GM19043 (cell line): Measurements from ENCODE around the gene SYNE4.
"Not testable (repeated sequence)": the region's sequence is repeated elsewhere in the genome, so short reads cannot be mapped to it uniquely, and the experiment has no call there.

Experiments used
- ATAC-seq: cut with Tn5 transposase; IDR thresholded peaks from one replicate; pipeline ENCODE4 v1.9.1; 2021; ENCODE audit warnings: low read depth; ENCODE audit not compliant: unreplicated experiment

Gene SYNE4

GRCh38 chr19:36008336-36008978 lies at the start of gene SYNE4:
SYNE4 (minus strand) TSS chr19:36008813; CDS start chr19:36008681, 132 bp downstream.
- no peak for ATAC-seq

GRCh38 chr19:36054733-36055686 lies 46.4 kb upstream of the SYNE4 start, which contains the start of gene WDR62:
WDR62 (plus strand) TSS chr19:36054897; CDS start chr19:36054972, 75 bp downstream.
- ATAC-seq = peak; percentile 53

- ATAC-seq = peak; percentile 75
Observed at GRCh38 chr19:36054119-36054732, 45.6 kb upstream of the SYNE4 start, which contains the start of gene THAP8. THAP8 (minus strand) TSS chr19:36054285; CDS start chr19:36054217, 68 bp downstream.

DNA sequence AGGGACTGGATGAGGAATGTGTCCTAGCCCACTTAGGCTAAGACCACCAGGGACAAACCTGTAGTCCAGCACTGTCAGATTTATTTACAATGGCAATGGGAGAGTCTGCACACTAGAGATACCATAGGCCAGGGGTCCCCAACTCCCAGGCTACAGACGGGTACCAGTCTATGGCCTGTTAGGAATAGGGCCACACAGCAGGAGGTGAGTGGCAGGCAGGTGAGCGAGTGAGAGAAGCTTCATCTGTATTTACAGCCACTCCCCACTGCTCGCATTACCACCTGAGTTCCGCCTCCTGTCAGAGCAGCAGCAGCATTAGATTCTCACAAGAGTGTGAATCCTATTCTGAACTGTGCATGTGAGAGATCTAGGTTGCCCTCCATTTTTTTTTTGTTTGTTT lies 43.0 kb upstream of the SYNE4 start:
- no peak for ATAC-seq

DNA sequence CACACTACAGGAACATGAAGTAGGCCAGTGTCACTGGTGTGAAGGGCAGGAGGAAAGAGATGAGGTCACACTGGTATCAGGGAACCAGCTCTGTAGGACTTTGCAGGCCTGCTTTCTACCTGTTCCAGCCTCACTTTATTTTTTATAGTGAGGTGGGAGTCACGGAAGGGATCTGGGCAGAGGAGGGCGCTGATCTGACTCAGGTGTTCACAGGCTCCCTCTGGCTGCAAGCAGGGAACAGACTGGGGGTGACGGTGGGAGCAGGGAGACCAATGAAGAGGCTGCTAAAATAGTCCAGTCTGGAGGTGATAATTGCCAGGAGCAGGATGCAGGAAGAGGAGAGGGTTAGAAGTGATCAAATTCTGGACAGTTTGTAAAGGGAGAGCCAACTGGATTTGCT lies 42.6 kb upstream of the SYNE4 start:
- no peak for ATAC-seq

DNA sequence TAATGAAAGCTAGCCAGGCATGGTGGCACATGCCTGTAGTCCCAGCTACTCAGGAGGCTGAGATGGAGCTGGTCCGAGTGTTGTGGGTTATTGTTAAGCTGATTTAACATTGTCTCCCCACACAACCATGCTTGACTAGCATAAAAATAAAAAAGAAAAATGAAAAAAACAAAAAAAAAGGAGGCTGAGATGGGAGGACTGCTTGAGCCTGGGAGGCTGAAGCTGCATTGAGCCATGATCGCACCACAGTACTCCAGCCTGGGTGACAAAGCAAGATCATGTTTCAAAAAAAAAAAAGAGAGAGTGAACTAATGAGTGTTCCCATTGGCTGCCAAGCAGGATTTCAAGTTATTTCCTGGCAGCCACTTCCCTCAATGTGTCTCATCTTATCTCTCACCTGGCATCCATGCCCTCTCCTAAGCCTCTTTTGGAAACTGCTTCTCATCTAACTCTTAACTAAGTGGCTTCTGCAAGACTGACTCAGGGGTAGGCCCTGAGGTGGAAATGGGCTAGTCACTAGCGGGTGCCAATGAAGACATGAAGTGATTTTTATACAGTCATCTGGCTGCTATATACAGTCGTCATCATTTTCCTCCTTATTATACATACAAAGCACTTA lies 40.6 kb upstream of the SYNE4 start:
- no peak for ATAC-seq

DNA sequence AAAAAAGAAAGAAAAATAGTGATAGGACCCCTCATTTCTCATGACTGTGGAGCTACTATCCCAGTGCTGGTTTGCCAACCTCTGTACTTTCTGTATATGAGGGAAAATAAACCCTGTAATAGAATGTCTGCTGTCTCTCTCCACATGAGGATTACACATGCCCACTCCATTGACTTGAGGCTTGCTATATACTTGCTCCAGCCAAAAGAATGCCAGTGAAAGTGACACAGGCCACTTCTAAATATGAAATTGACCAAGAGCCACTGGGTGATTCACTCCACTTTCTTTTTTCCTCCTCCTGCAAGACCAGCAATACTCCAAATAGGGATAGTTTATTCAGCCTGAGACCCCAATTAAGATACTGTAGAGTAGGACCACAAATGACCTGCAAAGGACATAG lies 39.2 kb upstream of the SYNE4 start:
- no peak for ATAC-seq

DNA sequence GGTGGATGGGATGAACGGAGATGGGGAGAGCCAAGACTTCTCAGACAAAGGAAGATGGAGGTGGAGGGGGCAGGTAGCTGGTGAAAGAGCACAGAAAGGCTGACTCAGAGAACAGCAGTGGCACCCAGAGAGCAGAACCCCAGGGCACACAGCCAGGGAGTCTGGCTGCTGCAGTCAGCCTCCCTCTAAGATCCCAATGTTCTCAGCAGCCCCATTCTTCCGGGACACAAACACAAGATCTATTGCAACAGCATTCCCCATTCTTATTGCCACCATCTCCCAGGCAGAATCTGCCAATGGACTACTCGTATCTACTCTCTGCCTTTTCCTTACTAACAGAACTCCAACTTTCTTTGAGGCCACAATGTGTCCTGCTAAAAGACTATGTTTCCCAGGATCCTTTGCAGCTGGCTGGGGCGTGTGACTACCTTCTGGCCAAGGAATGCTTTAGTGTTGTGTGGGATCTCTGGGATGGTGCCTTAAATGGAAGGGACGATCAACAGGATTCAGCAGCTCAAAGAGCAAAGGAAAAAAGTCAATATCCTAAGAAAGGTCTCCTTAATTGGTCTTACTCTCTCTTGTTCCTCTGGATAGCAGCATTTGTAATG lies 37.9 kb upstream of the SYNE4 start:
- ATAC-seq = no peak

GRCh38 chr19:36043952-36044351 lies 35.3 kb upstream of the SYNE4 start:
- no peak for ATAC-seq

GRCh38 chr19:36041831-36042230 lies 33.2 kb upstream of the SYNE4 start:
- ATAC-seq = no peak

GRCh38 chr19:36041092-36041491 lies 32.5 kb upstream of the SYNE4 start:
- not testable (repeated sequence) for ATAC-seq

DNA sequence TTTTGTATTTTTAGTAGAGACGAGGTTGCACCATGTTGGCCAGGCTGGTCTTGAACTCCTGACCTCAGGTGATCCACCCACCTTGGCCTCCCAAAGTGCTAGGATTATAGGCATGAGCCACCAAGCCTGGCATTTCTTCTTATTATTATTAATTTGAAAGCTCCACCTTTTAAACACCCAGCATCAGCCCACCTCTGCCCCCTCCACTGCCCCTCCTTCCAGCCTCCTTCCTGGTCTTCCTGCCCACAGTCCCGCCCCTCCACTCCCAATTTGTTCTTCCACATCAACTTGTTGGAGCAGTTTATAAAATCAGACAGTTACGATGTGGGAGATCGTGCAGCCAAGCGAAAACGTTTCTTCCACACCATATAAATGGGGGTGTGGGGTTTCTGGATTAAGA lies 31.9 kb upstream of the SYNE4 start:
- no peak for ATAC-seq

DNA sequence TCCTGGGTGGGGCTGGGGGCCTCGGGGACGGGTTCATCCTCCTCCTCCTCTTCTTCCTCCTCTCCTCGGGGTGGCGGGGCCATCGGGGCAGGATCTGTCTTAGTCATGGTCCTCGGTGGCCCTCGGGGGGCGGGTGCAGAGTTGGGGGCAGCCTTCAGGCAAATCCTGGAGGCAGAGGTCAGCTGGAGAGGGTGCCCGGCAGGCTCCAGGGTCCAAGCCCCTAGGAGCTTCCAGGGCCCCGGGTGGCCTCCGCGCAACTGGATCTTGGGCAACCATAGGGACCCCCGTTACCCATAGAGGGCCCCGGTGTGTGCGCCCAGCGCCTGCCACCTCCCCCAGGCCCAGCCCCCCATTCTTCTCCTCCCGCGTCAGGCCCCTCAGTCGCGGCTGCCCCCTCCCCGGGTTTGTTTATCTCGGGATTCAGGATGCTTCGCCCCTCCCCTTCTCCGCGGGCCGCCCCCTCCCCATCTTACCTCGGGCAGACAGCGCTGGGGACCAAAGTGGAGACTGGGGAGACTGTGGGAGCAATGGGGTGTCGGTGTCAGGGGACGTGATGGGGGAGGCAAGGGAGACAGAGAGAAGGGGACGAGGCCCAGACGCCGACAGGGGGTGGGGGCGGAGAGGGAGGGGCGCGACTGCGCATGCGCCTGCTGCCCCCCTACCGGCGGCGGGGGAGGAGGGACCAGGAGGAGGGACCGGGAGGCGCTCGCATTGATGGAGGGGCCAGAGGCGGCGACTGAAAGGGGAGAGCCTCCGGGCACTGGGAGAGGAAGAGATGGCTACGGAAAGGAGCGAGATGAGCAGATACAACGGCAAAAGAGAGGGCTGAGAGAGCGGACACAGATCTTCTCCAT lies 23.9 kb upstream of the SYNE4 start, which contains the start of gene CLIP3:
Gene CLIP3 (minus strand): TSS at position 623 of the 854 bp plus-strand sequence. CDS start 516 bp downstream, at position 107.
- ATAC-seq = no peak

DNA sequence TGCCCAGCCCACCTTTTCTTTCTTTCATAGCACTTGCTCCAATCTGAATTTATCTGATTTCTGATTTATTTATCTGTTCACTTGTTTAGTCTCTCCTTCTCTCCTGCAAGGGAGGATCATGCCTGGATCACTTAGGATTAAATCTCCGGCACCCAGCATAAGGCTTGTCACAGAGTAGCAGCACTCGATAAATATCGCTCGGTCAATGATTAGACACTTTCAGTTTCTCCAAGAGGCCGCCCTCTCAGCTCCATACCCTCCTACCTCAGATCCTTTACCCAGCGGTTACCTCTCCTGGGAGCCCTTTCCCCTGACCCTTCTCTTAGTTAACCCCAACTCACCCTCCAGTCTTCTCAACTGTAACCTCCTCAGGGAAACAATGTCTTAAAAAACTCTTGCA lies 22.7 kb upstream of the SYNE4 start:
- ATAC-seq = no peak

DNA sequence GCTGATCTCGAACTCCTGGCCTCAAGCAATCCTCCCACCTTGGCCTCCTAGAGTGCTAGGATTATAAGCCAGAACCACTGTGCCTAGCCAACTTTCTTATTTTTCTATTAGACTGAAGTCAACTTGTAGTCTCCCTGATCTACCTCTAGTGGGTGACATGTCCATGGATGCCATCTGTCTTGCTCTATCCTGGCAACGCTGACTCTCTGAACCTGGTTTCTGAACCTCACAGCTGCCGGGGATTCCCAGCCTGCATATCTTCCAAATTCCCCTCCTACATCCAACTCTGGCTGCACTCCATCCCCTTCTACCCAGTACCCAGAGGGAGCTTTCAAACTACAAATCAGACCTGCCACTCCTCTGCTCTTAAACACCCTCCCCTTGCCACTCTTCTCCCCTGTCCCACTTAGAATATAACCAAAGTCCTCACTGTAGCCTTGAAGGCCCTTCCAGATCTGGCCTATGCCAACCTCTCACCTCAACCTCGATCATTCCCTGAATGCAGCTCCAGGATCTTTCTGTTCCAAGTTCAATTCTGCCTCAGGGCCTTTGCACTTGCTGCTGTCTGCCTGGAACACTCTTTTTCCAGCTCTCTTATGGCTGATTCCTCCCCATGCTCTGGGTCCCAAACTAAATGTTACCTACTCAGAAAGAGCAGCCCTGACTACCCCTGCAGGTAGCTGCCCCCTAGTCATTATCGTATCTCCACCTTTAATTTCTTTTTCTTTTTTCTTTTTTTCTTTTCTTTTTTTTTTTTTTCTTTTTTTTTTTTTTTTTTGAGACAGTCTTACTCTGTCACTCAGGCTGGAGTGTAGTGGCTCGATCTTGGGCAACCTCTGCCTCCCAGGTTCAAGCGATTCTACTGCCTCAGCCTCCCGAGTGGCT lies 21.9 kb upstream of the SYNE4 start:
- ATAC-seq = no peak

DNA sequence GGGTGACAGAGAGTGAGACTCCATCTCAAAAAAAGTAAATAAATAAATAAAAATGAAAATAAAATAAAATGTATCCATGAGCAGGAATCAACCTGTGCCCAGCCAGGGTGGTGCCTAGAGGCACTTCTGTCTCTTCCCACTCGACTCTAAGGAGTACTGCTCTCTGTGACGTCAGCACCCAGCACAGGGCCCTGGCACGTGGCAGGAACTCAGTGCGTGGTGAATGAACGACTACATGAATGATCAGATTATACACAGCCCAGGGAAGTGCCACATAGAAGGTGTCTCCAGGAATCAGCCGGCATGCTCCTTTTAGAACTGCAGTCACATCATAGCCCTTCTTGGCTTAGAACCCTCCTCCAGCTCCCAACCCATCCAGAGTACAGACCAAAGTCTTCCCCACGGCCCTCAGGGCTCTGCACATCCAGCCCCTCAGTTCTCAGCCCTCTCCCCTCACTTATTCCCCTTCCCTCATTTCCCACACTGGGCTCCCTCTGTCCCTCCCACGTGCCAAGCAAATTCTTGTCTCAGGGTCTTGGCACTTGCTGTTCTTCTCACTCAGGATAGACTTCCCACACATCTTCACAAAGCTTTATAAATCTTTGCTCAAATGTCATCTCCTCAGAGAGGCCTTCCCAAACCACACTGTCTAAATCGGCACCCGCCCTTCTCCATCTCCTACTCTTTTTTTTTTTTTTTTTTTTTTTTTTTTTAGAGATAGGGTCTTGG lies 19.9 kb upstream of the SYNE4 start:
- ATAC-seq = no peak

- ATAC-seq = no peak
Observed at GRCh38 chr19:36027696-36028095, 19.1 kb upstream of the SYNE4 start.
